HG03280 (cell line): Measurements from ENCODE around the gene OSBPL8.
"Not testable (repeated sequence)": the region's sequence is repeated elsewhere in the genome, so short reads cannot be mapped to it uniquely, and the experiment has no call there.

Source experiments
- ATAC-seq: cut with Tn5 transposase; IDR thresholded peaks from one replicate; pipeline ENCODE4 v1.9.1; 2021; ENCODE audit warnings: mild to moderate bottlenecking, moderate library complexity; ENCODE audit not compliant: unreplicated experiment

Gene OSBPL8

DNA sequence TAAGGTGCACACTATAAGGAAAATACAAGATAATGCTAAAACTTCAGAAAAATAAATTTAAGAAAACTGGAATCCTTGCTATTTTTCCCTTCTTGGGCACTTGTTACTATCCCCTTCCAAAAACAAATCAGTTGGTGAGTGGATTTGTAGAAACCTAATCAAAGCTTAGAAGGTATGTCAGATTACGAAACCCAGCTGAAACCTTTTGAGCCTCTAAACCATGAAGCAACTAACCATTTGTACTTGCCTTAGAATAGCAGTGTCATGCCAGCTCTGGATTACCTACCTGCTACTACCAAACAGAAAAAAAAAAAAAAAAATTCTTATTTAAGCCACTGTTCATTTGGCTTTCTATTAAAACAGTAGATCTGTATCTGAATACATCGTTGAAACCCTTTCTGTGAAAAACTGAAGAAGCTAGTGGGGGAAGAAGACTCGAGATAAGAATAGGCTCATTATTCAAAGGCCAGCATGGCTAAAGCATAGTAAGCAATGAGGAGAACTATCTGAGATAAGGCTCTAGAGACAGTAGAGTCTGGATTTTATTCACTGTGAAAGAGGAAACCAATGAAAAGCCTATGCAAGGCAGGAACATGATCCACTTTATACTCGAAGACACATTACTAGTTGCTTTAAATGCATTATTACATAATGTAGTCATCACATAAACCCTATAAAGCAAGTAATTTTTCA is 30.2 kb downstream of the OSBPL8 start:
- no peak for ATAC-seq

DNA sequence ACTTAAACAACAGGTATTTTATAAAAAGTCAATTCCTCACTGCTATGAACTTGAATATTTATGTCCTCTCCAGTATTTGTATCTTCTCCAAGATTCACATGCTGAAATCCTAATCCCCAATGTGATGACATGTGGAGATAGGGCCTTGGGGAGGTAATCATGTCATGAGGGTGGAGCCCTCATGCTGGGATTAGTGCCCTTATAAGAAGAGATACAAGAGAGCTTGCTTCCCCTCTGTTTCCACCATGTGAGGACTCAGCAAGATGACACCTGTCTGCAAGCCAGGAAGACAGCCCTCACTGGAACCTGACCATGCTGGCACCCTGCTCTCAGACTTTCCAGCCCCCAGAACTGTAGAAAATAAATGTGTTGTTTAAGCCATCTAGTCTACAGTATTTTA is 36.2 kb downstream of the OSBPL8 start:
- no peak for ATAC-seq

DNA sequence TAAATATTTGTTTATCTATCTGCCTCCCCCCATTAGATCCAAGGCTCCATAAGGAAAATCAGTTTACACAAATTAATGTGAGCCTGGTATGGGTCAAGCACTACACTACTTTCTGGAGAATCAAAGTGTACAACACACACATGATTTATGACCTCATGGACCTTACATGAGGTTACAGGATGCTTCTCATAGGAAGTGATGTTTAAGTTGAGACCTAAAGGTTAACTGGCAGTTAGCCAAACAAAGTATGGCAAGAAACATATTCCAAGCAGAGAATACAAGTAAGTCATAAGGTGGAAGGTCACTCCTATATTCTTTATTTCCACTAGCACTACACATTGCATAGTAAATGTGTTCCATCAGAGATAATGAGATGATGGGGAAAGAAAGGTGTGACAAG is 39.2 kb downstream of the OSBPL8 start:
- ATAC-seq: no peak

DNA sequence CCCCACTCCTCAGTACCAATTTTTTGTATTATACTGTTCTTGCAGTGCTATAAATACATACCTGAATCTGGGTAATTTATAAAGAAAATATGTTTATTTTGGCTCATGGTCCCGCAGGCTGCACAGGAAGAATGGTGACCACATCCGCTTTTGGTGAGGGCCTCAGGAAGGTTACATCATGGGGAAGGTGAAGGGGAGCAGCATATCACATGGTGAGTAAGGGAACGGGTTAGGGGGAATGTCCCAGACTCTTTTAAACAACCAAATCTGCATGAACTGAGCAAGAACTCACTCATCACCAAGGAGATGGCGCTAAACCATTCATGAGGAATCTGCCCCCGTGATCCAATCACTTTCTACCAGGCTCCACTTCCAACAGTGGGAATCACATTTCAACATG is 40.0 kb downstream of the OSBPL8 start:
- no peak for ATAC-seq

DNA sequence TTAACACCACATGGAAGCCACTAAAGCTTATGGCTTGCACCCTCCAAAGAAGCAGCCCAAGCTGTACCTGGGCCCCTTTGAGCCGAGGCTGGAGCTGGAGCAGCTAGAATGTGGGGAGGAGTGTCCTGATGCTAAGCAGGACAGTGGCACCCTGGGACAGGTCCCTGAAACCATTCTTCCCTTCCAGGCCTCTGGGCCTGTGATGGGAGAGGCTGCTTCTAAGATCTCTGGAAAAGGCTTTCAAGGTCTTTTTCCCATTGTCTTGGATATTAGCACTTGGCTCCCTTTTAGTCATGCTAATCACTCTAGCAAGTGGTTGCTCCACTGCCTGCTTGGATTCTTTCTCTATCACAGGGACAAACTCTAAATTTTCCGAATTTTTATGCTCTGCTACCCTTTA is 40.9 kb downstream of the OSBPL8 start:
- ATAC-seq: no peak

DNA sequence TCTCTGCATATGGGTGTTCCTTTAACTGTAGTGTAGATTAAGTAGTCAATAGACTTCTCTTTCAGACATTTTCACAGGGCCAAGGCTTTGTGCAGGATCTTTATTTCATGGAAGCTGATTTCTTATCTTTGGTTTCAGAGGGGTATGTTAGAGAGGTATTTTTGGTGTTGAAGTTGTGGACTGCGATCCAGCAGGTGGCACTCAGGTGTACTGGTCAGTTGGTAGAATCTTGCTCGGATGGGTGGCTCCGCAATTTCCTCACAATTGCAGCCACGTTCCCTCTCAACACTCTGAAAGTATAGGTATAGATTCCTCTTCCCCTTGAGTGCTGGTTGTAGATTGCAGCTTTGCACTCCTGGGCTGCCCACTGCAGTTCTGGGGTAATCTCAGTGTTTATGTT is 44.3 kb downstream of the OSBPL8 start:
- ATAC-seq: no peak

DNA sequence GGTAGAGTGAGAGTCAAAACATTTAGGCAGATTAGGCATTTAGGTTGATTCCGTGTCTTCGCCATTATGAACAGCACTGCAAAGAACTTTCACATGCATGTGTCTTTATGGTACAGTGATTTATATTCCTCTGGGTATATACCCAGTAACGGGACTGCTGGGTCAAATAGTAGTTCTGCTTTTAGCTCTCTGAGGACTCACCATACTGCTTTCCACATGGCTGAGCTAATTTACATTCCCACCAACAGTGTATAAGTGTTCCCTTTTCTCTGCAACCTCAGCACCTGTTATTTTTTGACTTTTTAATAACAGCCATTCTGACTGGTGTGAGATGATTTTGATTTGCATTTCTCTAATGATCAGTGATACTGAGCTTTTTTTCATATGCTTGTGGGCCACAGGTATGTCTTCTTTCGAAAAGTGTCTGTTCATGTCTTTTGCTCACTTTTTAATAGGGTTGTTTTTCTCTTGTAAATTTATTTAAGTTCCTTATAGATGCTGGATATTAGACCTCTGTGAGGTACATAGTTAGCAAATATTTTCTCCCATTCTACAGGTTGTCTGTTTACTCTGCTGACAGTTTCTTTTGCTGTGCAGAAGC is 48.4 kb downstream of the OSBPL8 start:
- ATAC-seq: not testable (repeated sequence)

DNA sequence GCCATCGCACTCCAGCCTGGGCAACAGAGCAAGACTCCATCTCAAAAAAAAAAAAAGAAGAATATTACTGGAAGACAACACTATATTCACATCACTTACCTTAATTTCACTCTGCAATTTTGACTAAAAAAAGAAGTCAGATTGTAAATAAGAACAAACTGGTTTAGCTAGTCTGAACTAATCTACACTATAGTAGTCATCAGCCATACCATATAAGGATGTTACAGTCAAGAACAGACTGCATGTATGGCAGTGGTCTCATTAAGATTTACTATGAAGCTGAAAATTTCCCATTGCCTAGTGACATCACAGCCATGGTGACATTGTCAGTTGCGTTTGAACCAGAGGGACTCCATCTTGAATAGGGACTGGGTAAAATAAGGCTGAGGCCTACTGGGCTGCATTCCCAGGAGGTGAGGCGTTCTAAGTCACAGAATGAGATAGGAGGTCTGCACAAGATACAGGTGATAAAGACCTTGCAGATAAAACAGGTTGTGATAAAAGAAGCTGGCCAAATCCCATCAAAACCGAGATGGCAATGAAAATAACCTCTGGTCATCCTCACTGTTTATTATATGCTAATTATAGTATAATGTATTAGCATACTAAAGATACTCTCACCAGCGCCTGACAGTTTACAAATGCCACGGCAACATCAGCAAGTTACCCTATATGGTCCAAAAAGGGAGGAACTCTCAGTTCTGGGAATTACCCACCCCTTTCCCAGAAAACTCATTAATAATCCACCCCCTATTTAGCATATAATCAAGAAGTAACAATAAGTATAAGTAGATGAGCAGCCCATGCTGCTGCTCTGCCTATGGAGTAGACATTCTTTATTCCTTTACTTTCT is 51.2 kb downstream of the OSBPL8 start:
- ATAC-seq: no peak

DNA sequence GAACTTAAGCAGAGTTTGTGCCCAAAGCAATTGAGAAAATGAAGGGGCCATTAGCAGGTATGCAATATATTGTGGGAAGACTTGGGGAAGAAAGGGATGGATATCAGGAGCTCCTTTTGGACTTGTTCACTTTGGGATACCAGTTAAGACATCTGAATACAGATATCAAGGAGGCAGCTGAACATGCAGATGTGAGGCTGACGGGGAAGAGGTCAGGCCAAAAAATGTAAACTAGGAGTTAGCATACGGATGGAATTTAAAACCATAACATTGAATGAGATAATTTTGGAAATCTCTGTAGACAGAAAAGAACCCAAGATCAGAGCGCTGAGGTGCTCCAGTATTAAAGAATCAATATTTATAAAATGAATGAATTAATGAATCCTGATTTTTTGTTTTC is 53.4 kb downstream of the OSBPL8 start:
- ATAC-seq: no peak

DNA sequence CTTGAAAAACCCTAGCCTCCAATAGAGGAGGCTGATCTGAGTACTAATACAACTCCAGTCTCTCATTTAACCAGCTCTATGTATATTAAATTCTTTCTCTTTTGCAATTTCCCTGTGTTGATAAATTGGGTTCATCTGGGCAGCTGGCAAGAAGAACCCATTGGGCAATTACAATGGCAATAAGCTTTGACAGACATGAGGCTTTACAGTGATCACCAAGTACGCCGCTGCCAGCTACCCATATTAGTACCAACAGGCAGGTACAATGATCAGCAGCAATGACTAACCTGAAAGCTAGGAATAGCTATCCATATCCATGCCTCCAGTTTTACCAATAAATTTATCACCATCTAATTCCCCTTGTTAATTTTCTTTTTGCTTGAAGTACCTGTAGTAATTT is 54.5 kb downstream of the OSBPL8 start:
- ATAC-seq: no peak

DNA sequence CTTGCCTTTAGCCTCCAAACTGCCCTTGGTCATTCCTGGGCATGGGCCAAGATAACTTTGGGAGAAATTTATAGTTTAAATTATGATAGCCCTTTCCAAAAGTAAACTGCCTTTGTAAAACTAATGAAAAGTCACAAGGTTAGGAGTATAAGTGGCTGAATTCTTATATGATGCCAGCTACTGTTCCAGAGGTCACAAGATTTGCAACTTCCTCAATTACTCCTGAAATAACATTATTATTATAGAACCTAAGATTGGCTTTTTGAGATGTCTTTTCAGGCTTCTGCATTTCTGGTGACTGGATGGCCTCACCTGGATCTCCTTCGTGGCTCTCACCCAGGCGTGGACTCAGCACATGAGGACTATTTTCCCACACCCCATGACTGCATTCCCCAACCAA is 55.0 kb downstream of the OSBPL8 start:
- no peak for ATAC-seq

DNA sequence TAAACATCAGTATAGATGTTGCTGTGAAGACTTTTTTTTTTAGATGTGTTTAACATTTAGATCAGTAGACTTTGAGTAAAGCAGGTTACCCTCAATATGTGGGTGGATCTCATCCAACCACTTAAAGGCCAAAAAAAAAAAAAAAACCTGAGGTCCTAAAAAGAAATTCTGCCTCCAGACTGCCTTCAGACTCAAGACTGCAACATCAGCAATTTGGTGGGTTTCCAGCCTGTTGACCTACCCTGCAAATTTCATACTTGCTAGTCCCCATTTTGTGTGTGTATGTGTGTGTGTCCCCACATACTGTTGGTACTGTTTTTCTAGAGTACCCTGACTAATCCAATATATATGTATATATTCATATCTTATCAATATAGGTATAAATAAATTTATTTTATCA is 55.6 kb downstream of the OSBPL8 start:
- no peak for ATAC-seq

DNA sequence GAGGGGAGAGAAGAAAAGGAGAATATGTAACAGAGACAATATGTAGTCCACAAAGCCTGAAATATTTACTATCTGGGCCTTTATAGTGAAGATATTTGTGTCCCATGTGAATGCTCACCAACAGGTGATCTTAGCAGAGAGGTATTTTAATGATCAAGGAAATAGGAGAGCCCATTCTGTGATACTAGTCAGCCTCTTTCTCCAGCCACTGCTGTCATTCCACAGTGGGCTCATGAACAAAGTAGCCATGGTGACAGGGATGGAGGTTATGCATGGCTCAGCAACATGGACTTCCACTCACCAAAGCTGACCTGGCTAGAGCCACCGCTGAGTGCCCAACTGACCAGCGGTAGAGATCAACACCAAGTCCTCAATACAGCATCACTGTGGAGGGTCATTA is 58.2 kb downstream of the OSBPL8 start:
- ATAC-seq: no peak

DNA sequence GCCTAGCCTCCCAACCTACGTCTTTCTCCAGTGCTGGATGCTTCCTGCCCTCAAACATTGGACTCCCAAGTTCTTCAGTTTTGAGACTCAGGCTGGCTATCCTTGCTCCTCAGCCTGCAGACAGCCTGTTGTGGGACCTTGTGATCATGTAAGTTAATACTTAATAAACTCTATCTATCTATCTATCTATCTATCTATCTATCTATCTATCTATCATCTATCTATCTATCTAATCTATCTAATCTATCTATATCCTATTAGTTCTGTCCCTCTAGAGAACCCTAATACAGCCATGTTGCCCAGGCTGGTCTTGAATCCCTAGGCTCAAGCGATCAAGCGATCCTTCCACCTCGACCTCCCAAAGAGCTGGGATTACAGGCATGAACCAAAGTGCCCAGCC is 60.4 kb downstream of the OSBPL8 start:
- not testable (repeated sequence) for ATAC-seq

DNA sequence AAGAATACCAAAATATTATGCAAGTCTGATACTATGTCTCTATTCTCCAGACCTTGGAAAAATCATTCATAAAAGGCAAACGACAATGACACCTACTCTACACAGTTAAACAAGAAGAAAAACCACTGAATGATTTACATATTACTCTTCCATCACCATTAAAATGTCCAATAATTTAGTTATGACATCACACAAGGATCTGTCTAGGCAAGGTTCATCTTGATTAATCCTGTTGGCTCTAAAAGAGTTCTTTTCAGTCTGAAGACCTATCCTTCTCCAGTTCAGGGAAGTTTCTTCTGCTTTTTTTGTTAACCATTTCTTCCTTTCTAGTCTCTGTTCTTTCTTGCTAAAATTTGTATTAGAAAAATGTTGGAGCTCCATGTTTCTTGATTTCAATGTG is 64.0 kb downstream of the OSBPL8 start:
- ATAC-seq: no peak

DNA sequence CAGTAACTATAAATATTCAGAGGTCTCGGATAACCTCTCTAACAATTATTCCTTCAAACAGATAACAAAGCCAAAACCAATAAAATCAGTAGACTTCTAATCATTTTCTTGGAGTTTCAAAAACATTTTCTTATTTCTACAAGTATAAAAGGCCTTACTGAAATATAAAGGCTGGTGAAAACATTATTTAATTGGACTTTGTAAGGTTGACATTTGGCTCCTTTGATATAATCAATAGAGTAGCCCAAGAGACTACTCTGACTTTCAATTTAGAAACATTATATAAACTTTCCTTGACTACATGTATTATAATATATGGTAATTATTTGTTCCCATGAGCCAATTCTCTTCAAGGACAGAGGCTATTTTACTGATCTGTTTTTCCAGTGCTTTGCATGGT is 68.3 kb downstream of the OSBPL8 start:
- ATAC-seq: no peak

DNA sequence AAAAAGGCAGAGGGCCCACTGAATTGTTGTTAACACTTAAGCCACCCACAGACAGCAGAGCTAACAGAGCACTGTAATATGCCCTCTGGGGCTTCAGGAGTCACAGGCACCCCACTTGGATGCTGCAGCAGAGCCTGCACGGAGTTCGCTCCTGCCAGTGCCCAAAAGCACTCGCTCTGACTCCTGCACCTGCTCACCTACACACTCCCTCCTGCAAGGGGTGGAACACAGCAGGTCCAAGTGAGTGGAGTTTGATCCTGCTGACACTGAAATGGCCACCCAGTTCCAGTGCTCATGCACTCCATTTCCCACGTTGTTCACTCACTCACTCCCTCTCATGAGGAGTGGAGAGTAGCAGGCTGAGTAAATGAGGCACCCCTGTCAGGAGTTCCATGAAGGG is 68.8 kb downstream of the OSBPL8 start:
- no peak for ATAC-seq

DNA sequence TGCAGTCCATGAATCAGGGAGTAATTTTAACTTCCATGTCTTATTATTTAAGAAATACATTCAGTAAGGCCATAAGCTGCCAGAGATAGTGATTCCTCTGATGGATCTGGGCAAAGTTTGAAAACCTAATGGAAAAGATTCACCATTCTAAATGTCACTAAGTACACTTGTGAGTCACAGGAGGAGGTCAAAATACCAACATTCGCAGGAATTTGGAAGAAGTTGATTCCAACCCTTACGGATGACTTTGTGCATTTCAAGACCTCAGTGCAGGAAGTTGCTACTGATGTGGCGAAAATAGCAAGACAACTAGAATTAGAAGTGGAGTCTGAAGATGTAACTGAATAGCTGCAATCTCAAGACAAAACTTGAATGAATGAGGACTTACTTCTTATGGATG is 69.8 kb downstream of the OSBPL8 start:
- no peak for ATAC-seq

DNA sequence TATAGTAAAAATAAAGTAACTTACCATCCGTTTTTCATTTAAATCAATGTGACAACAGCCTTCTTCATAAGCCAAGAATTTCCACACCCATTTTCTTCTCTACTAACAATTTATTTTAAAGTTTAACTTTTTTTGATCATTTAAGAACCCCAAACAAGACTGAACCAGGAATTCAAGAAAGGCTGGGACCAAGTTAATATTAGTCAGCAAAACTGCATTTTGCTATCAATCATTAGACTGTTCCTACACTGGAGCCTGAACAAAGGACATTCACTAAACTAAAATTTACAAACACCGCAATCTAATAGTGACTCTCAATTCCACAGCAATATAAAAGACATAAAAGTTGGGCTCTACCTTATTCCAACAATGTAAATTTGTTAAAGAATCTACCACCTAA is 73.6 kb downstream of the OSBPL8 start:
- no peak for ATAC-seq

DNA sequence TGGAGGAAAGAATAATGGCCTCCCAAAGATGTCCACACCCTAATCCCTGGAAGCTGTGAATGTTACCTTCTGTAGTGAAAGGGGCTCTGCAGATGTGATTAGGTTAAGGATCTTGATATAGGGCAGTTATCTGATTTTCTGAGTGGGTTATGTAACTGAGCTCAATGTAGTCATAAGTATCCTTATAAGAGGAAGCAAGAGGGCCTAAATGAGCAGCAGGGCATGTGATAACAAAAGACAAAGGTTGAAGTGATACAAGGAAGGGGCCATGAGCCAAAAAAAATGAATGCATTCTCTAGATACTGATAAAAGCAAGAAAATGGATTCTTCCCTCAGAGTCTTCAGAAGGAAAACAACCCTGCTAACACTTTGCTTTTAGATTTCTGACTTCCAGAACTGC is 78.8 kb downstream of the OSBPL8 start:
- no peak for ATAC-seq

DNA sequence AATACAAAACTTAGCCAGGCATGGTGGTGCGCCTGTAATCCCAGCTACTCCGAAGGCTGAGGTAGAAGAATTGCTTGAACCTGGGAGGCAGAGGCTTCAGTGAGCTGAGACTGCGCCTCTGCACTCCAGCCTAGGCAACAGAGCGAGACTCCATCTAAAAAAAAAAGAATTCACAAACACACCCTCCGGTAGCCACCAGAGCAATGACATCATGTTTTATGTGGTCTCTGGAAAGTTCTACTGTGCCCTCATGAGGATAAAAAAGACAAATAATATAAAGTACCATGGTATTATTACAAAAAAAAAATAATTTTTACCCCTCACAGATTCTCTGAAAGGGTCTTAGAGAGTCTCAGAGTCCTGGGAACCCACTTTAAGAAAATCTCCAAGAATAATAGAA is 81.5 kb downstream of the OSBPL8 start:
- ATAC-seq: no peak

DNA sequence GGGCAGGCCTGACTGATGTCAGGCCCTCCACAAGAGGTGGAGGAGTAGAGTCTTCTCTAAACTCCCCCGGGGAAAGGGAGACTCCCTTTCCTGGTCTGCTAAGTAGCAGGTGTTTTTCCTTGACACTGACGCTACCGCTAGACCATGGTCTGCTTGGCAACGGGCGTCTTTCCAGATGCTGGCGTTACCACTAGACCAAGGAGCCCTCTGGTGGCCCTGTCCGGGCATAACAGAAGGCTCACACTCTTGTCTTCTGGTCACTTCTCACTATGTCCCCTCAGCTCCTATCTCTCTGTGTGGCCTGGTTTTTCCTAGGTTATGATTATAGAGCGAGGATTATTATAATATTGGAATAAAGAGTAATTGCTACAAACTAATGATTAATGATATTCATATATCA is 86.7 kb downstream of the OSBPL8 start:
- ATAC-seq: not testable (repeated sequence)
